Measurements from ENCODE around the gene TRMT61B.

TRMT61B gene

DNA sequence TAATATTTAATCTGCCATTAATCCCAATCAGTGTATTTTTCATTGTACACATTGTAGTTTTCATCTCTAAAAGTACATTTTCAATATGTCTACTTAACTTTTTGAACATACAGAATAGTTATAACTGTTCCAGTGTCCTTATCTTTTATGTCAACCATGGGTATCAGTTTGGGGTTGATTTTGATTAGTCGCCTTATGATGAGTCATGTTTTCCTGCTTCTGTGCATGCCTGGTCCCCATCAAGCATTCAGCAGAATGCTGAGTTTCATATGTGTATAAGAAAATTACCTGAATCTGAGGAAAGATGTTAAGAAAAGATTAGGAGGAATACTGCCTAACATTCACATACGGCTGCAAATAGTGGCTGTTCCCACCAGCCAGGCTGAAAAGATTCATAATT, 41.7 kb downstream of the TRMT61B start:
- H3K27me3 Mint-ChIP-seq (ENCODE audit: low read depth) = no peaks in the 10 kb centered on the region
- no peak overlapping the region for H3K27ac Mint-ChIP-seq
- H3K36me3 Mint-ChIP-seq (ENCODE audit: low read depth) = no peaks in the 10 kb centered on the region
- H3K4me1 Mint-ChIP-seq (ENCODE audit: low read depth) = peaks cover 6% of the 10 kb centered on the region
- no peak overlapping the region for H3K4me3 Mint-ChIP-seq
- H3K9me3 Mint-ChIP-seq = no peaks in the 10 kb centered on the region
- no peak for DNase-seq (ENCODE audit: low spot score)

DNA sequence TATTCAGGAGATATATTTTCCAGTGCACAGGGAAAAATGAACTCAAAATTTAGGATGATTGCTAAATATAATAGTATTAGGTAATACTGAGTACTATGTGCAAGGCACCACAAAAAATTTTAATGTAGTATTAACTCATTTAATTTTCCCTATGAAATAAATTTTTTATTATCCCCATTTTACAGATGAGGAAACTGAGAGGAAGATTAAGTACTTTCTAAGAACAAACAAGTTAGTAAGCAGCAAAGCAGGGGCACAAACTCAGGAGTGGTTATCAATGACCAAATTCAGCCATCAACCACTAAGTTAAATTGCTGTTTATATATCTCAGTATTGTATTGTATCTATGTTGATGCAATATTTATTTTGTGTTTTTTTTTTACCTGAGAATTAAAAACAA, 45.2 kb downstream of the TRMT61B start:
- H3K4me3 Mint-ChIP-seq = no peak overlapping the region
- peaks cover 10% of the 10 kb centered on the region for H3K4me1 Mint-ChIP-seq (ENCODE audit: low read depth)
- H3K27ac Mint-ChIP-seq = no peak overlapping the region
- H3K9me3 Mint-ChIP-seq = no peaks in the 10 kb centered on the region
- no peak for DNase-seq (ENCODE audit: low spot score)
- H3K36me3 Mint-ChIP-seq (ENCODE audit: low read depth) = no peaks in the 10 kb centered on the region
- H3K27me3 Mint-ChIP-seq (ENCODE audit: low read depth) = no peaks in the 10 kb centered on the region

GRCh38 chr2:28824207-28824606, 45.9 kb downstream of the TRMT61B start:
- Mint-ChIP-seq H3K4me3 (no peak overlapping the region), H3K27me3 (ENCODE audit: low read depth) (no peaks in the 10 kb centered on the region), H3K4me1 (ENCODE audit: low read depth) (peaks cover 10% of the 10 kb centered on the region), H3K27ac (no peak overlapping the region), H3K36me3 (ENCODE audit: low read depth) (no peaks in the 10 kb centered on the region), H3K9me3 (no peaks in the 10 kb centered on the region)
- no peak for DNase-seq (ENCODE audit: low spot score)

GRCh38 chr2:28822036-28822435, 48.1 kb downstream of the TRMT61B start:
- DNase-seq (ENCODE audit: low spot score) = no peak
- no peaks in the 10 kb centered on the region for H3K27me3 Mint-ChIP-seq (ENCODE audit: low read depth)
- H3K36me3 Mint-ChIP-seq (ENCODE audit: low read depth) = no peaks in the 10 kb centered on the region
- H3K27ac Mint-ChIP-seq = no peak overlapping the region
- no peaks in the 10 kb centered on the region for H3K9me3 Mint-ChIP-seq
- peaks cover 7% of the 10 kb centered on the region for H3K4me1 Mint-ChIP-seq (ENCODE audit: low read depth)
- no peak overlapping the region for H3K4me3 Mint-ChIP-seq

DNA sequence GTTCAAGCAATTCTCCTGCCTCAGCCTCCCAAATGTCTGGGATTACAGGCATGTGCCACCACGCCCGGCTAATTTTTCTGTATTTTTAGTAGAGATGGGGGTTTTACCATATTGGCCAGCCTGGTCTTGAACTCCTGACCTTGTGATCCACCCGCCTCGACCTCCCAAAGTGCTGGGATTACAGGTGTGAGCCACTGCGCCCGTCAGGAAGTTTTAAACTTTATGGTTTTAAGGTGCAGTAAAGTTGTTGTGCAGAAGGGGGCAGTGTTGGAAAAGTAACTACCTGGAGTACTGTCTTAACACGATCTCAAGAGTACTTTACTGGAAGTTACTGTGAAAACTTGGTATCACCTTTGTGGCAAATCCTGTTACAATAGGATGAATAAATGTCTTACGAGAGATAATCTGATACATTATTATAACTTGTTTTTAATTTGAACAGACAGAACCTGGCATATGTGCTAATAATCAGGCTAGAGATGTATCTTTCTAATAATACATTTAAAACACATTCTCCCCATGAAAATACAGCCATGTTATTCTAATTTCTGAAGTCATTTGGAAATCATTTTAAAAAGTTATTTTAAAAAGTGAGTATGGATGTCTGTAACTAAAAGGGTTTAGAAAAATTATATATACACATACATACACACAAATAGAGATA, 48.7 kb downstream of the TRMT61B start:
- no peaks in the 10 kb centered on the region for H3K36me3 Mint-ChIP-seq (ENCODE audit: low read depth)
- no peak overlapping the region for H3K4me3 Mint-ChIP-seq
- H3K27ac Mint-ChIP-seq = no peak overlapping the region
- H3K4me1 Mint-ChIP-seq (ENCODE audit: low read depth) = peaks cover 7% of the 10 kb centered on the region
- peak; percentile 51 for DNase-seq (ENCODE audit: low spot score)
- no peaks in the 10 kb centered on the region for H3K9me3 Mint-ChIP-seq
- no peaks in the 10 kb centered on the region for H3K27me3 Mint-ChIP-seq (ENCODE audit: low read depth)

GRCh38 chr2:28818053-28818452, 52.1 kb downstream of the TRMT61B start:
- H3K27me3 Mint-ChIP-seq (ENCODE audit: low read depth) = no peaks in the 10 kb centered on the region
- no peak overlapping the region for H3K4me3 Mint-ChIP-seq
- H3K27ac Mint-ChIP-seq = no peak overlapping the region
- H3K36me3 Mint-ChIP-seq (ENCODE audit: low read depth) = no peaks in the 10 kb centered on the region
- no peaks in the 10 kb centered on the region for H3K9me3 Mint-ChIP-seq
- DNase-seq (ENCODE audit: low spot score) = no peak
- H3K4me1 Mint-ChIP-seq (ENCODE audit: low read depth) = peaks cover 7% of the 10 kb centered on the region

- peak; percentile 85 for DNase-seq (ENCODE audit: low spot score)
- Mint-ChIP-seq H3K27me3 (ENCODE audit: low read depth) (peaks cover 2% of the 10 kb centered on the region), H3K4me1 (ENCODE audit: low read depth) (peaks cover 7% of the 10 kb centered on the region), H3K36me3 (ENCODE audit: low read depth) (peaks cover 7% of the 10 kb centered on the region), H3K27ac (peak within 1 kb of the TSS; percentile 62), H3K4me3 (peak within 1 kb of the TSS; percentile 77), H3K9me3 (no peaks in the 10 kb centered on the region)
Measured at GRCh38 chr2:28810384-28811285, 59.5 kb downstream of the TRMT61B start, which contains the start of gene SPDYA. SPDYA (plus strand) TSS chr2:28810834; CDS start chr2:28816015, 5,181 bp downstream.

DNA sequence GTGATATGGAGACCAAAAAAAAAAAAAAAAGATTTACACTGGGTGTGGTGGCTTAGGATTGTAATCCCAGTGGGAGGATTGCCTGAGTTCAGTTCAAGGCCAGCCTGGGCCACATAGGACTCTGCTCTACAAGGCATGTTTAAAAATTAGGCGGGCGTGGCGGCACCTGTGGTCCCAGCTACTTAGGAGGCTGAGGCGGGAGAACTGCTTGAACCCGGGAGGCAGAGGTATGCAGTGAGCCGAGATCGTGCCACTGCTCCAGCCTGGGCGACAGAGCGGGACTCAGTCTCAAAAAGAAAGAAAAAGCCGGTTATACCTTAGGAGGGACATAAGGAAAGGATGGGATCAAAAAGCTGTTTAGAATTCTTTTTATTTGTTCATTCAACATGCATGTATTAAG, 60.2 kb downstream of the TRMT61B start:
- peak overlapping the region; percentile 77 for H3K4me3 Mint-ChIP-seq
- peak overlapping the region; percentile 62 for H3K27ac Mint-ChIP-seq
- peaks cover 7% of the 10 kb centered on the region for H3K4me1 Mint-ChIP-seq (ENCODE audit: low read depth)
- no peak for DNase-seq (ENCODE audit: low spot score)
- H3K27me3 Mint-ChIP-seq (ENCODE audit: low read depth) = peaks cover 2% of the 10 kb centered on the region
- peaks cover 10% of the 10 kb centered on the region for H3K36me3 Mint-ChIP-seq (ENCODE audit: low read depth)
- no peaks in the 10 kb centered on the region for H3K9me3 Mint-ChIP-seq

DNA sequence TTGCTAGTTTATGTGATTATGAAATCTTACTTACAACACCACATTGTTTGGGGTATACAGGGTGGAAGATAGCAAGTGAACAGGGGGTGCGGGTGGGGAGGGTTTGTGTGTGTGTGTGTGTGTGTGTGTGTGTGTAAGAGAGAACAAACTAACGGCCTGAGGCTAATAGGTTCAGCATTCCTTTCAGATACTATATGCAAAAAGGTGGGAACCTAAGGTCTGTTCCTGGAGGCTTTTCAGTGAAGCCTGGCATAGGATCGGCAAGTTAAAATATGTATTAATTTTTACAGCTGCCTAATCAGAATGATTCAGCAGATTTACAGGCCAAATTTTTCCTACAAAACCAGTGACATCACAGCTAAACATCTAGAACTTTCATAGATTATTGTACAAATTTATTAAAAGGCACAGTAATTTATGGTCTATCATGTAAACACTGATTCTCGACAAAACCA, 67.1 kb downstream of the TRMT61B start:
- Mint-ChIP-seq H3K4me3 (no peak overlapping the region), H3K27ac (no peak overlapping the region), H3K4me1 (ENCODE audit: low read depth) (no peaks in the 10 kb centered on the region), H3K9me3 (no peaks in the 10 kb centered on the region), H3K36me3 (ENCODE audit: low read depth) (peaks cover 38% of the 10 kb centered on the region), H3K27me3 (ENCODE audit: low read depth) (no peaks in the 10 kb centered on the region)
- no peak for DNase-seq (ENCODE audit: low spot score)

DNA sequence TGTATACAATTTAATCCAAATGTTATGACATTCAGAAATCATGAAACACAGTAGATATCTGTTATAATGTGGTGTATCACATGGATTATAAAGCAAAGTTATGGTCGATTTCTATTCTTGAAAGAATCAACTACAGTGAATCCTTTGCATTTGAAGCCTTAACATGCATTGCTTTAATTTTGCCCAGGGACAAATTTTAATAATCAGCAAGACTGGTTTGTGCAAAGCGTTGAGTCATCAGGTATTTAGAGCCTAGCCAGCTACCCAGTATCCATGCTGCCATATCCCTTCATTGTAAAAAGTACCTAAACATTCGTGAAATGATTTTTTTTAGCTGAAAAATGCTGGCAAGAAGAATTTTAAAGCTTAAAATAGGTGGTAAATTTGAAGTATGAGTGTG, 68.4 kb downstream of the TRMT61B start:
- H3K36me3 Mint-ChIP-seq (ENCODE audit: low read depth) = peaks cover 50% of the 10 kb centered on the region
- peaks cover 8% of the 10 kb centered on the region for H3K9me3 Mint-ChIP-seq
- H3K4me1 Mint-ChIP-seq (ENCODE audit: low read depth) = peaks cover 8% of the 10 kb centered on the region
- H3K27me3 Mint-ChIP-seq (ENCODE audit: low read depth) = no peaks in the 10 kb centered on the region
- no peak overlapping the region for H3K27ac Mint-ChIP-seq
- no peak overlapping the region for H3K4me3 Mint-ChIP-seq
- no peak for DNase-seq (ENCODE audit: low spot score)

Data from T-helper 2 cell treated with Interferon-gamma antibody and Interleukin-4, amounts not matched to agents 5 μg/mL and 100 μg/mL, for 36 hours (primary cell).